ENCODE measurements around the gene NUDT8.

The NUDT8 gene

GRCh38 chr11:67670316-67671210 is 40.8 kb upstream of the NUDT8 start:
- H3K4me1 ChIP-seq (ENCODE audit: insufficient read depth, insufficient read length), result peaks cover 7% of the 10 kb centered on the region
- TF ChIP-seq SUZ12 (IDR thresholded peaks at IDR 0.05; ENCODE audit: extremely low read depth, insufficient read depth, insufficient read length) (no peak), YY1 (IDR thresholded peaks at IDR 0.05; ENCODE audit: insufficient read depth, insufficient read length) (no peak), ZNF274 (IDR thresholded peaks at IDR 0.05; ENCODE audit: low read depth, low read length) (no peak)
- H3K4me3 ChIP-seq (ENCODE audit: insufficient read length, low read depth), result no peak overlapping the region
- peaks cover 3% of the 10 kb centered on the region for H3K27me3 ChIP-seq (ENCODE audit: insufficient read depth, insufficient read length)
- no peak overlapping the region for H3K9ac ChIP-seq (ENCODE audit: insufficient read length, low read depth)
- DNase-seq (ENCODE audit: low read depth, low spot score), result no peak
- no peaks in the 10 kb centered on the region for H3K9me3 ChIP-seq (ENCODE audit: insufficient read depth, low read length)
- H3K36me3 ChIP-seq (ENCODE audit: insufficient read depth, insufficient read length, low read length), result no peaks in the 10 kb centered on the region

DNA sequence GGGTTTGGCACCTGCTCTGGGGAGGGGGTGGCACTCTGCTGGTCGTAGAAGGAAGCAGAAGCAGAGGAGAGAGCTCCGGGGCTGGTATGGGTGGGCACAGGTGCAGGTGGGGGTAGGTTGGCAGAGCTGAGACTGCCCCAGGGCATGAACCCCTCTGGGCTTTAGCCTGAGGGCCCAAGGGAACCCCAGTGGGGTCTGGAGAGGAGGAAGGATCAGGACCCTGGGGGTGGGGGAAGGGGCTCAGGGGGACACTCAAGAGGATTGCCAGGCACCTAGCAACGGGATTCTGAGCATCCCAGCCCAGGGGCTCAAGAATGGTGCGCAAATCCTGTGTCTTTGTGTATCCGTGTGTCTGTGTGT is 38.4 kb upstream of the NUDT8 start:
- no peak overlapping the region for H3K9ac ChIP-seq (ENCODE audit: insufficient read length, low read depth)
- no peaks in the 10 kb centered on the region for H3K27me3 ChIP-seq (ENCODE audit: insufficient read depth, insufficient read length)
- peaks cover 3% of the 10 kb centered on the region for H3K4me1 ChIP-seq (ENCODE audit: insufficient read depth, insufficient read length)
- no peak for DNase-seq (ENCODE audit: low read depth, low spot score)
- no peaks in the 10 kb centered on the region for H3K36me3 ChIP-seq (ENCODE audit: insufficient read depth, insufficient read length, low read length)
- no peak overlapping the region for H3K4me3 ChIP-seq (ENCODE audit: insufficient read length, low read depth)
- no peak for TF ChIP-seq ZNF274 (IDR thresholded peaks at IDR 0.05; ENCODE audit: low read depth, low read length)
- TF ChIP-seq SUZ12 (IDR thresholded peaks at IDR 0.05; ENCODE audit: extremely low read depth, insufficient read depth, insufficient read length), result no peak
- no peak for TF ChIP-seq YY1 (IDR thresholded peaks at IDR 0.05; ENCODE audit: insufficient read depth, insufficient read length)
- H3K9me3 ChIP-seq (ENCODE audit: insufficient read depth, low read length), result no peaks in the 10 kb centered on the region

- Histone ChIP-seq H3K27me3 (ENCODE audit: insufficient read depth, insufficient read length) (peaks cover 2% of the 10 kb centered on the region), H3K36me3 (ENCODE audit: insufficient read depth, insufficient read length, low read length) (no peaks in the 10 kb centered on the region), H3K9me3 (ENCODE audit: insufficient read depth, low read length) (no peaks in the 10 kb centered on the region), H3K4me3 (ENCODE audit: insufficient read length, low read depth) (no peak overlapping the region), H3K9ac (ENCODE audit: insufficient read length, low read depth) (no peak overlapping the region), H3K4me1 (ENCODE audit: insufficient read depth, insufficient read length) (peaks cover 3% of the 10 kb centered on the region)
- no peak for TF ChIP-seq YY1 (IDR thresholded peaks at IDR 0.05; ENCODE audit: insufficient read depth, insufficient read length)
- no peak for DNase-seq (ENCODE audit: low read depth, low spot score)
These were observed 37.9 kb upstream of the NUDT8 start for GRCh38 chr11:67667490-67668191.

- no peak overlapping the region for H3K4me3 ChIP-seq (ENCODE audit: insufficient read length, low read depth)
- H3K27me3 ChIP-seq (ENCODE audit: insufficient read depth, insufficient read length), result peaks cover 3% of the 10 kb centered on the region
- no peaks in the 10 kb centered on the region for H3K36me3 ChIP-seq (ENCODE audit: insufficient read depth, insufficient read length, low read length)
- no peak for DNase-seq (ENCODE audit: low read depth, low spot score)
- H3K4me1 ChIP-seq (ENCODE audit: insufficient read depth, insufficient read length), result peaks cover 3% of the 10 kb centered on the region
- TF ChIP-seq ZNF274 (IDR thresholded peaks at IDR 0.05; ENCODE audit: low read depth, low read length) (no peak), YY1 (IDR thresholded peaks at IDR 0.05; ENCODE audit: insufficient read depth, insufficient read length) (no peak), SUZ12 (IDR thresholded peaks at IDR 0.05; ENCODE audit: extremely low read depth, insufficient read depth, insufficient read length) (no peak)
- H3K9me3 ChIP-seq (ENCODE audit: insufficient read depth, low read length), result no peaks in the 10 kb centered on the region
- H3K9ac ChIP-seq (ENCODE audit: insufficient read length, low read depth), result no peak overlapping the region
These were observed 37.1 kb upstream of the NUDT8 start for GRCh38 chr11:67666676-67667489.

DNA sequence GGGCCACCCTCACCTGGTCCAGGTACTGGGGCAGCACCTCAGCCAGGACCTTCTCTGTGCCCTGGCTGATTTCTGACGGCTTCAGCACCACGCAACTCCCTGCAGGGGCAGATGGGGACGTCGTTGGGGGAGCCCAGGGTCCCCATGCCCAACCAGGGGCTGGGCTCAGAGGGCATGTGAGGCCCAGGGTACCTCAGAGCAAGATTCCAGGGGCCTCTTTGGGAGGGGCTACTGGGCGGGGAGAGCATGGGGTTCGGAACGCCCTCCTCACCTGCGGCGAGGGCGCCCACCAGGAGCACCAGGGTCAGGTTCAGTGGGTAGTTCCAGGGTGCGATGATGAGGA is 36.5 kb upstream of the NUDT8 start:
- Histone ChIP-seq H3K36me3 (ENCODE audit: insufficient read depth, insufficient read length, low read length) (no peaks in the 10 kb centered on the region), H3K27me3 (ENCODE audit: insufficient read depth, insufficient read length) (peaks cover 3% of the 10 kb centered on the region), H3K4me1 (ENCODE audit: insufficient read depth, insufficient read length) (peaks cover 3% of the 10 kb centered on the region), H3K9me3 (ENCODE audit: insufficient read depth, low read length) (no peaks in the 10 kb centered on the region), H3K4me3 (ENCODE audit: insufficient read length, low read depth) (no peak overlapping the region), H3K9ac (ENCODE audit: insufficient read length, low read depth) (no peak overlapping the region)
- no peak for DNase-seq (ENCODE audit: low read depth, low spot score)
- TF ChIP-seq YY1 (IDR thresholded peaks at IDR 0.05; ENCODE audit: insufficient read depth, insufficient read length), result no peak
- TF ChIP-seq ZNF274 (IDR thresholded peaks at IDR 0.05; ENCODE audit: low read depth, low read length), result no peak
- TF ChIP-seq SUZ12 (IDR thresholded peaks at IDR 0.05; ENCODE audit: extremely low read depth, insufficient read depth, insufficient read length), result no peak

DNA sequence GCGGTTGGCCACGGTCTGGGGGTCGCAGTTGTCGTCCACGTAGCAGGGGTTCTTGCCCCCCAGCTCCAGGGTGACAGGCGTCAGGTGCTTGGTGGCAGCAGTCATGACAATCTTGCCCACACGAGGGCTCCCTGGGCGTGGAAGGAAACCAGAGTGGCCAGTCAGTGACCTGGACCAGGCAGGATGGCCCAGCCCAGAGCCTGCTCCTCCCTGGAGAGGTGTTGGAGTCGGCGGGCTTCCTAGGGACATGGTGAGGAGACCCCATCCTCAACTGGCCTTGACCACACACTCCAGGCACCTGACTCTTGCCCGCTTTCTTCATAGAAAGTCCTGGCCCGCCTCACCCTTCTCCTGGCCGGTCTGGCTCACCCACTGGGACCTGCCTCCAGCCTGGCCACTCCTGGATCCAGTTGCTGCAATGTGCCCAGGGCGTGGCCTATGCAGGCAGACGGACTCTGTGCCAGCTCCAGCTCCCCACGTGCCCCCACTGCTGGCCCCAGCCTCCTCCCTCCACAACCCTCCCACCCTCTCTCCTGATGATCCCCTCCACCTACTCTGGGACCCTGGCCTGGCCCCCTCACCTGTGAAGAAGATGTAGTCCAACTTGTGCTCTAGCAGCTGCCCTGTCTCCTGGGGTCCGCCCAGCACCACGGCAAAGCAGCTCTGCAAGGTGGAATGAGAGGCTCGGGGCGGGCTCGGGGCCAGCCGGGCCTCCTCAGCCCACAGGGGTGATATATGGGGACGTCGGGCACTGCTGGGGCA is 36.0 kb upstream of the NUDT8 start:
- Histone ChIP-seq H3K9ac (ENCODE audit: insufficient read length, low read depth) (no peak overlapping the region), H3K4me3 (ENCODE audit: insufficient read length, low read depth) (no peak overlapping the region), H3K36me3 (ENCODE audit: insufficient read depth, insufficient read length, low read length) (no peaks in the 10 kb centered on the region)

More for the DNA sequence above, 36.0 kb upstream of the NUDT8 start:
- no peak for DNase-seq (ENCODE audit: low read depth, low spot score)
- Histone ChIP-seq H3K27me3 (ENCODE audit: insufficient read depth, insufficient read length) (peaks cover 3% of the 10 kb centered on the region), H3K4me1 (ENCODE audit: insufficient read depth, insufficient read length) (no peaks in the 10 kb centered on the region), H3K9me3 (ENCODE audit: insufficient read depth, low read length) (no peaks in the 10 kb centered on the region)
- no peak for TF ChIP-seq SUZ12 (IDR thresholded peaks at IDR 0.05; ENCODE audit: extremely low read depth, insufficient read depth, insufficient read length)
- no peak for TF ChIP-seq YY1 (IDR thresholded peaks at IDR 0.05; ENCODE audit: insufficient read depth, insufficient read length)
- TF ChIP-seq ZNF274 (IDR thresholded peaks at IDR 0.05; ENCODE audit: low read depth, low read length), result no peak

All from NT2/D1 (cell line).